HTR-8/SVneo (cell line): ENCODE data around the gene FKBP10.

Experiments
- DNase-seq: peaks from one replicate; pipeline ENCODE4 v3.0.0; 2011; ENCODE audit warnings: low spot score, mixed read lengths; ENCODE audit not compliant: insufficient read length
- FAIRE-seq: peaks from 2 replicates; lab custom pipeline; 2011; peaks lifted over from hg19 to GRCh38; lab: Jason Lieb, UNC

FKBP10 gene

GRCh38 chr17:41870097-41870496, 57.3 kb downstream of the FKBP10 start:
- no peak for DNase-seq
- FAIRE-seq, result no peak

- no peak for DNase-seq
Measured at GRCh38 chr17:41870627-41871026, 57.8 kb downstream of the FKBP10 start.

GRCh38 chr17:41871789-41872188, 59.0 kb downstream of the FKBP10 start:
- no peak for DNase-seq
- FAIRE-seq, result no peak

More at GRCh38 chr17:41870627-41871026, 57.8 kb downstream of the FKBP10 start:
- no peak for FAIRE-seq
